NB4 (cell line): Measurements from ENCODE around the gene NUP35.

Experiments used
- DNase-seq: peaks from one replicate; pipeline ENCODE4 v3.0.0; 2010; ENCODE audit warnings: low read depth
- H3K4me3 ChIP-seq: one replicate; pipeline ENCODE4 v1.5.1; 2011; ENCODE audit warnings: mild to moderate bottlenecking, low read depth, low read length, moderate library complexity
- CTCF ChIP-seq: IDR thresholded peaks from one replicate; pipeline ENCODE4 v1.5.1; 2012; ENCODE audit warnings: low read depth, low read length
- MAX ChIP-seq: IDR thresholded peaks from 2 replicates; pipeline ENCODE4 v1.6.1; 2011; ENCODE audit warnings: low read depth, low read length
- MYC ChIP-seq: IDR thresholded peaks from 2 replicates; pipeline ENCODE4 v1.6.1; 2011; ENCODE audit warnings: low read depth, low read length
- POLR2A ChIP-seq: IDR thresholded peaks from 2 replicates; pipeline ENCODE4 v1.6.1; 2011; ENCODE audit warnings: mild to moderate bottlenecking; ENCODE audit not compliant: insufficient read length; ENCODE audit errors: extremely low read depth

The NUP35 gene

DNA sequence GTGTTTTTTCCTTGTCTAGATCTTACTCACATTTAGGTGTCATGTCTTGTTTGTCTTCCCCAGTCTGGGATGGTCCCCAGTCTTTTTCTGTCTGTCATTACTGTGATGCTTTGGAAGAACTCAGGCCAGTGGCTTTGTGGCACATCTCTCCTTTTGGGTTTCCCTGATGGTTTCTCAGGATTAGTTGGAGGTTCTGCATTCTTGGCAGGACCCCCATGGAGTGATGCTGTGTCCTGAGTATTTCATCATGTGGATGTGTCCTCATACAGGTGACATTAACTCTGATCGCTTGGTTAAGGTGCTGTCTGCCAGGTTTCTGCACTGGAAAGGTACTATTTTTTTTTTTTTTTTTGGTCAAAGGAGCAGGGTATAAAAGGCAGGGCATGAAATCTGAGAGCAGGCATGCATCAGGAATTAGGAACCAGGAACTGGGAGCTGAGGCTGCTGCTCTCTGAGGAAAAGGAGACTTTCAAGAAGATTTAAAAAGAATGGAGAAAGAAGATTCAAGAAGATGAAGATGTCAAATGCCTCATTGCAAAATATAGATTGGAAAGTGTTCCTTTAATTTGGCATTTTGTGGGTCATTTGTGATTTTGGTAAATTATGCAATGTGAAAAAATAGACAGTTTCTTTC, 85.3 kb downstream of the NUP35 start:
- TF ChIP-seq MYC (no peak), CTCF (no peak), MAX (no peak), POLR2A (no peak)

More for the DNA sequence above, 85.3 kb downstream of the NUP35 start:
- DNase-seq: no peak
- H3K4me3 ChIP-seq: no peak overlapping the region
